Stromal cell of bone marrow (primary cell): ENCODE measurements around the gene CD2AP.
"Not testable (repeated sequence)": the region's sequence is repeated elsewhere in the genome, so short reads cannot be mapped to it uniquely, and the experiment has no call there.

ENCODE experiments used
- DNase-seq: peaks from one replicate; pipeline ENCODE4 v3.0.0-alpha.2; 2012; ENCODE audit warnings: low read depth

The CD2AP gene

GRCh38 chr6:47496935-47497579 lies 19.5 kb downstream of the CD2AP start:
- DNase-seq, result no peak

DNA sequence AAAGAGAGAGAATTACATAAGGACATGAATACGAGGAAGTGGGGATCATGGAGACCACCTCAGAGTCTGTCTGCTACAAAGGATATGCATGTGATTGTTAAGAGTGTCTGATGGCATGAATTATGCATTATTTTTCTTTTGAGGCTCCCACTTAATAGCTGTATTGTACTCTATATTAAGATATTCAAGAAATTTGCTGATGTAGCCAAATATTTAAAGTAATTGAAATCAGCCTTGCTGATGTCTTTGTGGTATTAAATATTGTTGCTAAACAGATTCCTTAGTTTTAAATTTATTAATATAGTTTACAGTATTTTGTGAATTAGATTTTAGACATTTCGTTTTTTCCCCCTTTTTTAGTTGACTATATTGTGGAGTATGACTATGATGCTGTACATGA lies 25.3 kb downstream of the CD2AP start:
- DNase-seq, result no peak

- no peak for DNase-seq
Observed at GRCh38 chr6:47509937-47510336, 32.3 kb downstream of the CD2AP start.

- DNase-seq, result no peak
Observed at GRCh38 chr6:47512872-47513271, 35.3 kb downstream of the CD2AP start.

DNA sequence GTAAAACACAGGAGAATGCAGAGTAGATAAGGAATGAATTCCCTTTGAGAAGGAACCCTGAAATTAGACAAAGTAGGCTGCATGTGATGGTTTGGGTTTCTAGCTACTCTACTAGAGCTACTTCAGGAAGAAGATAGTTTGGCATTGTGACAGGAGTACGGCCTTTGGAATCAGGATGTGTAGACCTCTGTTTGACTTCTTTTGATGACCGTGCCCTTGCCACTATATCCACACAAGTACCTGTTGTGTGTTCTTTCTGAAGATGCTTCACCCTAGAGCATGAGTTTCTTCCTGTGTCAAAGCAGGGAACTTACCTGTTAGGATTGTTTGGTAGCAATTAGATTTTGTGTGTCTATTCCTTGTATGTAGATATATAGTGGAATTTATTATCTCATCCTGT lies 41.7 kb downstream of the CD2AP start:
- DNase-seq, result no peak

DNA sequence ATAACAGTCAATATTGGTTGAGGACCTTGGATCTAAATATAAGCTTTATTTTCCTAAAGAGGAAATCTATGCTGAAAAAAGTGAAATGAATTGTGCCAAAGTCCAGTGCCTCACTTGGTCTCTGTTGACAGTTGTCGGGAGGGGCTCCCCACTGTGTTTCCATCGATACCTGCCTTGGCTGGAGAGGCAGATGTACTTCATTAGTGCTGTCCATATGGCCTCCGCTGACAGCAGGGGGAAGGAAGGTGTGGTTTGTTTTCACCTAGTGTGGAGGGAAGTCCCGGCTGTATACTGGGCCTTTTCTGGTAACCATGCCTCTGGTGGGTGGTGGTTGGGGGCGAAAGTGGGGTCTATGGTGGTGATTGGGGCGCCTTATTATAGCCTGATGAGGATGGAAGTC lies 42.7 kb downstream of the CD2AP start:
- DNase-seq, result no peak

- no peak for DNase-seq
Observed at GRCh38 chr6:47521961-47522360, 44.4 kb downstream of the CD2AP start.

DNA sequence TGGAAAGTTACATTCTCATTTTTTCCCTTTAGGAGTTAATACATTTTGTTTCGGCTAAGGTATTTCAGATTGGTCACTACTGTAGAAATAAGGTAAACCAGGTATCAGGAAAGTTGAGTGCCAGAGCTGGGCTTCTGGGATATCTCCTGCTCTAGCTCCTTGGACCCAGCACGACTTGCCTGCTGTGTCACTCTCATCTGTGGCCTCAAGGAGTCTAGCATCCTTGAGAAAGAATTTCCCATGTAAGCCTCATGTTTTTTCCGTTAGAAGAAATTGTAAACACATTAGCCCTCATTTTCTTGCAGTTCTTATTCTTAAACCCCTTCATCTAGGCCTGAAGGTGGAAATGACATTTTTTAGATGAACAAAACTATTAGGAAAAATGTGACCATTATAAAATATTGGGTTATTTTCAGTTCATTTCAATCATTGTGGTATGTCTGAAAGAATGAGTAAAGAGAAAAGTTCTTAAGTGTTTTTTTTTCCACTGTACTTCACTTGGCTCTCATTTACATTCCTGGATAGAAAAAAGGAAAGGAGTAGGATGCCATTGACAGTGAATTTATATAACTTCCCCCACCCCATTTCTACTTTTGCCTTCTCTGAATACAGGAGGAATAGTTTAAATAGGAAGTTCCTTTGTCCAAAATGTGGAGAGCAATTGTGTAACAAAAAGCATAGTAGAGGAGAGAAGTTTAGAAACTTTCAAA lies 46.7 kb downstream of the CD2AP start:
- no peak for DNase-seq

GRCh38 chr6:47525330-47526057 lies 47.9 kb downstream of the CD2AP start:
- no peak for DNase-seq

- no peak for DNase-seq
Observed at GRCh38 chr6:47527274-47527673, 49.7 kb downstream of the CD2AP start.

DNA sequence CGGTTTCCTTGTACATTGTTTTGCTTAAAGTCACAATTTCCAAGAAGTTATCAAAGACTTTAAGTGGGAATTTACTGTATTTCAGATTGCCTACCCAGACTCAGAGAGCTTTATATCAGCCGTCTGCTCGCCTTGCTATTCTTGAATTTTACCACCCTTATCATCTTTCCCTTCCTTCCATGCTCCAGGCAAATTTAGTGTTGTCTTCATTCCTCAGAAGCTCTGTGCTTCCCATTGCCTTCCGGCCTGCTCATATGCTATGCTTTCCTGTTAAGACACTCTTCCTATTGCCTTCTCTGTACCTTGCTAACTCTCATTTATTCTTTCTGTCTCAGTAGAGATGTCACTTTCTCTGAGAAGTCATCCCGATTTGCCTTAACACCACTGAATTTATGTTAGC lies 52.1 kb downstream of the CD2AP start:
- no peak for DNase-seq

DNA sequence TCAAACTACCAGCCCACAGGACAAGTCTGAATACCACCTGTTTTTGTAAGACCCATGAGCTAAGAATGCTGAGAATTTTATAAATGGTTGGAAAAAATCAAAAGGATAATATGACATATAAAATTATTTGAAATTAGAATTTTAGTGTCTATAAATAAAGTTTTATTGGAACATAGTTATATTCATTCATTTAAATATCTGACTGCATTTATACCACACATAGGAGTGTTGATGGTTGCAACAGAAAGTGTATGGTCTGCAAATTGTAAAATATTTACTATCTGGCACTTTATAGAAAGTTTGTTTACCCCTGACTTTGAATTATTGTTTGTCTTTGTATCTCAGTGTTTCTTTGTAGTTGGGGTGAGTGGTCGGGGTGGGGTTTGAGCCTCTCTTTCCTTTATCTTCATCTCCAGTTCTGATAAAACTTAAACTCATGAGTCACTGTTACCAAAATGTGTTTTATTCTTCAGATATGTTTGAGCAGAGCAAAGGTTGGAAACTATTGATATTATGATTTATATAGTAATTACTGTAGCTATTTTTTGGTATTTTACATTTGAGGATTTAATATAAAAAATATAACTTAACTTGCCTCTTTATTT lies 55.5 kb downstream of the CD2AP start:
- no peak for DNase-seq

GRCh38 chr6:47534063-47534462 lies 56.5 kb downstream of the CD2AP start:
- DNase-seq, result no peak

DNA sequence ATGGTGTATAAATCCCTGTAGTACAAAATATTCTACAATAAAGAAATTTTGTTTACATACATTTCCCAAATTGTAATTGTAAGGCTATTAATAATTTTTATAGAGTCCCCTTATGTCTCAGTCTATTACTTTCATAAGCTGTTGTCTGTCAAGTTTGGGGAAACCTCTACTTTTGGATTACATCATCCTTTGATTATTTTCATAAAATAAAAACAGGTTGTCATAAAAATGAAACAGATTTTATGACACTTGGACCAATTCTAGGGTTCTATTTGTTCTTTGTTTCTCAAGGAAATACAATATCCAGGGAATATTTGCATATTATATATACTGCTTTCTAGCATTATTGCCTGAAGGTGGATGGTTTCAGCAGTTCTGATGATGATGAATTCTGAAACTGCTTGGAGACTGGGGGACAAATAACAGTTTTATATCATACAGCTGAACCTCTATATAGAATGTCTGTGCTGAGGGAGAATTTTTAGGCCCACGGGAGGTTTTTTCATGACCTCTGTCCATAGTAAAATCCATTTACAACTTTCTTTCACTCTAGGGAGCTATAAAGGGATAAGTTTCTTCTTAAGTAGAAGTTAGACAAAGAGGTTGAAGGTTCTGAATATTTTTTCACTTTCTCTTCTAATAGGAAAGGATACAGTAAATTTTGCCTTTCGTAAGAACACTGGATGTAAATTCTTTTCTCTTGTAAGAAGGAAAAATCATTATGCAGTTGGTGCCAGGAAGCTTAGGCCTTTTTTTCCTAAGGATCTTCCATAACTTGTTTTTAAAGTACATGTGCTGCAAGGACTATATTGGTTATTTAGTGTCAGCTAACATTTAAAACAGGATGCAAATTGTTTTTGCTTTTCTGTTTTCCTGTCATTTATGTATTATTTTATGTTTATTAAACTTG lies 58.0 kb downstream of the CD2AP start:
- DNase-seq, result no peak

DNA sequence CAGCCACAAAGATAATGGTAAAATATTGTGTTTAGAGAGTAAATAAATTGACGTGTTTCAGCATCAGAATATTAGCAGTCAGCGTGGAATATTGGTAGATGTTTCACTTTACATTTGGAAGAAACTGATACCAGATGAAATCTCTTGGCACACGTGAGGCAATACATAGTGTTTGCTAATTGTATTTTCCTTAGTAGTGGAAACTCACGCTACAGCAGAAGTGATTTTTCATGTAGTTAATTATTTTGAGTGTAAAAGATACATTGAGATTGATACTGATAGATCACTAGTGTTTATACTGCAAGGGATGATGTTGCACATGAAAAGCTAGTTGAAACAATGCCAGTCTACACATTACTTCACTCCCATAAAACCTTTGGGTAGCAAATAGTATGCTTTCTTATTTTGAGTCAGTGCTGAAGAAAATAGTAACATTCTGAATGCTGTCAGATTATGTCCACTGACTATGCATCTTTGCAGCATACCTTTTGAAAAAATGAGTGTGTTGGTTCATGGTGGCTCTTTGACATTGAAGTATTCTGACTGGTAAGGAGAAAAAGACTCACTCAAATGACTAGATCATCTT lies 59.3 kb downstream of the CD2AP start:
- no peak for DNase-seq

- no peak for DNase-seq
Observed at GRCh38 chr6:47545223-47545622, 67.6 kb downstream of the CD2AP start.

GRCh38 chr6:47551670-47552069 lies 74.1 kb downstream of the CD2AP start:
- DNase-seq, result no peak

- no peak for DNase-seq
Observed at GRCh38 chr6:47552319-47552718, 74.7 kb downstream of the CD2AP start.

GRCh38 chr6:47553243-47553642 lies 75.7 kb downstream of the CD2AP start:
- not testable (repeated sequence) for DNase-seq

DNA sequence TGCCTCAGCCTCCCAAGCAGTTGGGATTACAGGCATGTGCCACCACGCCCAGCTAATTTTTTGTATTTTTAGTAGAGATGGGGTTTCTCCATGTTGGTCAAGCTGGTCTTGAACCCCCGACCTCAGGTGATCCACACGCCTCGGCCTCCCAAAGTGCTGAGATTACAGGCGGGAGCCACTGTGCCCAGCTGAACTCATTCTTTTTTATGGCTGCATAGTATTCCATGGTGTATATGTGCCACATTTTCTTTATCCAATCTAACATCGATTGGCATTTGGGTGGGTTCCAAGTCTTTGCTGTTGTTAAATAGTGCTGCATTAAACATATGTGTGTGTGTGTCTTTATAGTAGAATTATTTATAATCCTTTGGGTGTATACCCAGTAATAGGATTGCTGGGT lies 78.9 kb downstream of the CD2AP start:
- DNase-seq, result not testable (repeated sequence)

DNA sequence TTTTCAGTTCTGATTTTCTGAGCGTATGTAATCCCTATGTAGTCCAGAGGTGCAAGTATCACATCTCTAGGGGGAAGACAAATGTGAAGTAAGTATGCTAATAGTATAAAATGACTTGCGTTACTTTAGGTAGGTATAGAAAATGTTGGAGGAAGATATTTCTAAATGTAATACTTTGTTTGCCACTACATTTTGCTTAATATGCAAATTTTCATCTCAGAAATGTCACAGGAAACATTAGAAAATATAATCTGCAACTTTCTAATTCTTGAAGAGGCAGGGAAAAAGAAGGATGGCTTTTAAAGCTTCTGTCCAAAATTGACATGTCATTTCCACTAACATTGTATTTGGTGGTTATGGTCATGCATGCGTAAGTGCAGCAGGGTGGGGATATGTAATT lies 85.6 kb downstream of the CD2AP start:
- no peak for DNase-seq
